Measurements from ENCODE around the gene ZNF644.
"Not testable (repeated sequence)": the region's sequence is repeated elsewhere in the genome, so short reads cannot be mapped to it uniquely, and the experiment has no call there.

Gene ZNF644

DNA sequence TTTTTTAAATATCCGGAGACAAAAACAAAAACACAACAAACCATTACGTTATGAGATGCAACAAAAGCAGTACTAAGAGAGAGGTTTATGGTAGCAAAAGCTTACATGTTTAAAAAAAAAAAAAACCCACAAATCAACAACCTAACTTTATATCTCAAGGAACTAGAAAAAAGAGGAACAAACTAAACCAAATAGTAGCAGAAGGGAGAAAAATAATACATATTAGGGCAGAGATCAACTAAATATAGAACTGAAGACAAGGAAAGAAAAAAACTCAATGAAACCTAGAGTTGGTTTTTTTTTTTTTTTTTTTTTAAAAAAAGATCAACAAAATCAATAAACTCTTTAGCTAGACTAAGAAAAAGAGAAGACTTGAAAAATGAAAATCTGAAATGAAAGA is 34.9 kb downstream of the ZNF644 start:
- no peak for DNase-seq (ENCODE audit: low spot score)

DNA sequence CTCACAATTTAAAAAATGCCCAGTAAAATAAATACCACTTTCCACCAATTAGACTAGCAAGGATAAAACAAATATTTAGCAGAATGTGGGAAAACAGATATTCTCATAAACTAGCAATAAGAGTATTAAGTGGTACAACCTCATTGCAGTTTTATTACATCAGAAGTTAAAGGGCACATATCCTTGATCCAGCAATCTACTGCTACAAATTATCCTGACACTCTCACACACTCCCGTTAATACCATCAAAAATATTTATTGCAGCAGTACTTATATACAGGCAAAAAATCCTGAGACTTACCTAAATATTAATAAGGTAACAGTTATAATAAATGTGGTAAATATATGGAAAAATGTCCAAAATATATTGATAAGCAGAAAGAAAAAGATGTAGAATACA is 44.3 kb downstream of the ZNF644 start:
- DNase-seq (ENCODE audit: low spot score): no peak

DNA sequence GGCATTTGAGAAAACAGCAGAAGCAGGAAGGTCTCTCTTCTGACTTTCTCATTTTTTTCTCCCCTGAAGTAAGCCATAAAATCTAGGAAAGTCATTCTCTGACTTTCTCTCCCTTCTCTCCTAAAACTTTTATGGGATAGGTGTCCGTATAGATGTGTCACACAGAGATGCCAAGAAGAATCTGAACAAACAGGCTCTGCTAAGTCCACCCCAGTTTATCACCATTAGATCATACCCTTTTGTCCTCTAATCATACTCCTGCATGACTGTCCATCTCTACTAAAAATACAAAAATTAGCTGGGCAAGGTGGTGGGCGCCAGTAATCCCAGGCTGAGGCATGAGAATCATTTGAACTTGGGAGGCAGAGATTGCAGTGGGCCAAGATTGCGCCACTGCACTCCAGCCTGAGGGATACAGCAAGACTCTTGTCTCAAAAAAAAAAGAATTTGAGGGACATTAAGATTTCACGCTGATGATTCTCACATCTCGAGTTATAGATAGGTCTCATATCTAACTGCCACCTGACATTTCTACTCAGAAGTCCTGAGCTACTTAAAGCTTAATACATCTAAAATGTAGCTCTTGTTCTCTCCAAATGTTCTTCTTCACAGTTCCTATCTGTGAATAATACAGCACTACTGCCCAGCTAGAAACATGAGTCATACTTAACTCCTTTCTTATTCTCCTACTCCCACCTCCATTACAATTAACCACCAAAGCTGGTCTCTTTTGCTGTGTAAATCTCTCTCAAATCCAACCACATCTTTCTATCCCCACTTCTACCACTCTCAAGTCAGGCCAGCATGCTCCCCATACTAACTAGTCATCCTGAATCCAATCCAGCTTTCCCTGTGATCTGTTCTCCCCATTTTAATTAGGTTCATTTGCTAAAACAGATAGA is 47.7 kb downstream of the ZNF644 start:
- no peak for DNase-seq (ENCODE audit: low spot score)

DNA sequence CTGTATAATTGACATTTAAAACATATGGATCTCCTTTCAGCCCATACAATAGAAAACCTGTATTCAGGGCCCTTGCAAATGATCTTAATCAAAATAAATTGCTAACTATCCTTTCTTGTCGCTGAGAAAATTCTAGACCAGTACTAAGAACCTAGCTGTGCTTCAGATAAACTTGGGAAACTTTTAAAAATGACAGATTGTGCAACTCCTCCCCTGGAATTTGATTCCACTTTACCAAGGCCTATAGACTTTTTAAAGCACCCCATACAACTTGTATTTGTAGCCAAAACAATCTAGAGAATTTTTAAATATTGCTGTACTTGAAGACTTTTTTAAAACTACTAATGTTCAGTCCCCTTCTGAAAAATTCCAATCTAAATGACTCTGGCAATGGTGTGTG is 51.6 kb downstream of the ZNF644 start:
- no peak for DNase-seq (ENCODE audit: low spot score)

DNA sequence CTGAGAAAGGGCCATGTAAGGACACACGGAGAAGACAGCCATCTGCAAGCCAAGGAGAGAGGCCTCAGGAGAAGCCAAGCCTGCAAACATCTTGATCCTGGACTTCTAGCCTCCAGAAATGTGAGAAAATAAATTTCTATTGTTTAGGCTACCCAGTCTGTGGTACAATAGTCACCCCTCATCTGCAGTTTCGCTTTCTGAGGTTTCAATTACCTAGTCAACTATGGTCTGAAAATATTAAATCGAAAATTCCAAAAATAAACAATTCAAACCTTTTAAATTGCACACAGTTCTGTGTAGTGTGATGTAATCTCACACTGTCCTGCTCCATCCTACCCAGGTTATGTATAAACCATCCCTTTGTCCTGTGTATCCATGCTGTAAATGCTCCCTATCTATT is 52.6 kb downstream of the ZNF644 start:
- DNase-seq (ENCODE audit: low spot score): no peak

DNA sequence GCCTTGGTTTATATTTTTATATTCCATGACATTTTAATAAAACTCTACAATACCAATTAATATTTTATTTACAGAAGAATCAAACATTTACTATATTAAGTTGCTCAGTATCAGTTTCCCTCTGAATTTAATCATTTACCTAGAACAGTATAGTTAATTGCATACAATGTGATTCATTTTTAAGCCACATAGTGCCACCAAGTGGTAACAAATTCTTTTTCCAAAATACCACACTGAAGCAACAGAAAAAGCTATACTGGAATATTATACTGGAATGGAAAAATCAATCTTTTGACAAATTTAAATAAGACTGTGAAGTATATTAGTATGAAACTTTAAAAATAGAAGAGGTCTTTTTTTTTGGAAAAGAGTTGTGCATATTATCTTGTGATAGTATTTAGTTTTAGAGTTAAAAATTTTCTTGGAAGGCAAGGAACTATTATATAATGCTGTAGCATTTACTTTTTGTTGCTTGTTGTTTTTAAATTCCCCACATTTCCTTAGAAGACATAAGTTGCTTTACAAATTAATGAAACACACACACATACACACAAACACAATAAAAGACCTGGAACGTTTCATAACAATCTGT is 57.3 kb downstream of the ZNF644 start:
- DNase-seq (ENCODE audit: low spot score): no peak

DNA sequence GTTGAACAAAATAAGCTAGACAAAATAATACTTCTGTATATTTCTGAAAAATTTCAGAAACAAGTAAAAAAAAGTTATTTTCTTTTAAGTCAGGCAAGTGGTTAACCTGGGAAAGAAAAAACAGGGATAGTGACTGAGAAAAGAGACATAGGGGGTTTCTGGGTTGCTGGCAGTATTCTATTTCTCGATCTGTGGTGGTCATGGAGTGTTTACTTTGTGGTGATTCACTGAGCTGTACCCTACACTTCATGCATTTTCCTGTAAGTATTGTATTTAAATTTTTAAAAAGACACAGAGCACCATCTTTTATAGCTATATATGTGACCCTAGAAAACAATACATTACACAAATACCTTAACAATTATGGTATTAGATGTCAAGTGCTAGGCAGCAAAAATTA is 58.2 kb downstream of the ZNF644 start:
- DNase-seq (ENCODE audit: low spot score): no peak

DNA sequence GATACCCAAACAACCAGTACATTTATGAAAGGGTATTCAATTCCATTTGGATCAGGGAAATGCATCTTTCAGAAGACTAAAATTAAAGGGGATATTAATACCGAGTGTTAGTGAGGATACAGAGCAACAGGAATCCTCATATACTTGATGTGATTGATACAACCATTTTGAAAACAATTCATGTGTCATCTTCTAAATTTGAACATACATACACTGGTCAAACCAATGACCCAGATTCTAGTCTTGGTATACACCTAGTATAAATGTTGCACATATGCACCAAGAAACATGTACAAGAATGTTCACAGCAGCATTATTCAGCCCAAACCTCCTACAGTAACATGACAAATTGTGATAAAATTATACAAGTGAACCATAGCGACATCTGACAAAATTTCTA is 58.6 kb downstream of the ZNF644 start:
- no peak for DNase-seq (ENCODE audit: low spot score)

DNA sequence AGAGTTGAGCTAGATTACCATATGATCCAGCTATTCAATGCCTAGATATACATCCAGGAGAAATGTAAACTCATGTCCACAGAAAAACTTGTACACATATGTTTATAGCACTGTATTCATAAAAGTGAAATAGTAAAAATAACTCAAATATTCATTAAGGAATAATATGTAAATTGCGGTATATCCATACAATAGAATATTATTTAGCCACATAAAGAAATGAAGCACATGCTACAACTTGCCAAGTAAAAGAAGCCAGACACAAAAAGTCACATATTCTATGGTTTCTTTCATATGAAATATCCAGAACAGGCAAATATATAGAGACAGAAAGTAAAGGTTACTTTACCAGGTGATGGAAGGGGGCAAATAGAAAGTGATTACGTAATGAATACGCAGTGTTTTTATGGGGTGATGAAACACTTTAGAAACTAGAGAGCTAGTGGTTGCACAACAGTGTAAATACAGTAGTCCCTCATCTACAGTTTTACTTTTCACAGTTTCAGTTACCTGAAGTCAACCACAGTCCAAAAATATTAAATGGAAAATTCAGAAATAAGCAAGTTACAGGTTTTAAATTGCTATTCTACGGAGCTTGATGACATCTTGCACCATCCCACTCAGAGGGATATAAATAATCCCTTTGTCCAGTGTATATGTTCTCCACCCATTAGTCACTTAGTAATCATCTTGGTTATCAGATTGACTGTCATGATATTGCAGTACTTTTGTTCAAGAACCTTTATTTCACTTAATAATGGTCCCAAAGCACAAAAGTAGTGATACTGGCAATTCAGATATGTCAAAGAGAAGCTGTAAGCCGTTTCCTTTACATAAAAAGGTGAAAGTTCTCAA is 62.3 kb downstream of the ZNF644 start:
- DNase-seq (ENCODE audit: low spot score): peak; percentile 8

DNA sequence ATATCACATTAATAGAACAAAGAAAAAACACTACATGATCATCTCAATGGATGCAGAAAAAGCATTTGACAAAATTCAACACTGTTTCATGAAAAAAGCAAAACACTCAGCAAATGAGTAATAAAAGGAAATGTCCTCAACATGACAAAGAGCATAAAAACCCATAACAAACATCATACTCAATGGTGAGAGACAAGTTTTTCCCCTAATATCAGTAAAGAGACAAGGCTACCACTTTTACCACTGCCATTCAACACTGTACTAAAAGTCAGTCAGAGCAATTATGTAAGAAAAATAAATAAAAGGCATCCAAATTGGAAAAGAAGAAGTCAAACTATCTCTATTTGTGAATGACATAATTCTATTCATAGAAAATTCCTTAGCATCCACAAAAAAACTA is 64.3 kb downstream of the ZNF644 start:
- DNase-seq (ENCODE audit: low spot score): no peak

DNA sequence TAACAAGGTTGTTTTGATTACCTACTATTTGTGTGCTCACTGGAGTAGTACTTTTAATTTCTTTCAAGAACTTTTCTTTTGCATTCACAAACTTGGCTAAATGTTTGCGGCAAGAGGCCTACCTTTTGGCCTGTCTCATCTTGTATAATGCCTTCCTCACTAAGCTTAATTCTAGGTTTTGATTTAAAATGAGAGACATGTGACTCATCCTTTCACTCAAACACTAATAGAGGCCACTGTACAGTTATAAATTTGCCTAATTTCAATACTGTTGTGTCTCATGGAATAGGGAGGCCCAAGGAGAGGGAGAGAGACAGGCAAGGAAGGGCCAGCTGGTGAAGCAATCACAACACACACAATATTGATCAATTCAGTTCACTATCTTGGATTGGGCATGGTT is 66.1 kb downstream of the ZNF644 start:
- DNase-seq (ENCODE audit: low spot score): no peak

DNA sequence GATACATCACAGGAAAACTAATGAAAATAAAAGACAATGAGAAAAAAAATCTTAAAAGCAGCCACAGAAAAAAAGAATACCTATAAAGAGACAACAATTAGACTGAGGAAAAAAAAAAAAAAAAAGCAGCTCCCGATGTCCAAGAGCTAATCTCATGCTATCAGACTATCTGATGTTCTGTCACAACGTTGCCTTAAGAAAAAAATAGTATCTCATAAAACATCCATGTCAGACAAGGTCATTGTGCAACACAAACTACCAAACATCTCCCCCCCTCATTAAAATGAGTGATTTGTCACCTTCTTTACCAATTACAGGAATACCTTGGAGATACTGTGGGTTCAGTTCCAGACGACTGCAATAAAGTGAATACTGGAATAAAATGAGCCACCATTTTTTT is 68.9 kb downstream of the ZNF644 start:
- no peak for DNase-seq (ENCODE audit: low spot score)

DNA sequence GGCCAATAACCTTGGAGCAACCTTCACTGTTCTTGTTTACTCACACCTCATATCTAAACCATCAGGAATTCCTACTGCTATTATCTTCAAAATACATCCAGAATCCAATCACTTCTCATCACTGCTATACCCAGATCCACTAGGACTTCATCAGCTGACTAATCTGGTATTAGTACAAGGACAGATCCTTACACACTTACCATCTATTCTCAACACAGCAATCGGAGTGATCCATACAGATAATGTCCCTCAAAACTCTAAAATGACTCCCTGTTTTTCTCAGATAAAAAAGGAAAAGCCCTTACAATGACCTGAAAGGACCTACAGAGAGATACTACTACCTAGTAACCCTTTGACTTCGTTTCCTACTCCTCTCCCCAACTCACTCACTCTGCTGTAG is 70.8 kb downstream of the ZNF644 start:
- no peak for DNase-seq (ENCODE audit: low spot score)

DNA sequence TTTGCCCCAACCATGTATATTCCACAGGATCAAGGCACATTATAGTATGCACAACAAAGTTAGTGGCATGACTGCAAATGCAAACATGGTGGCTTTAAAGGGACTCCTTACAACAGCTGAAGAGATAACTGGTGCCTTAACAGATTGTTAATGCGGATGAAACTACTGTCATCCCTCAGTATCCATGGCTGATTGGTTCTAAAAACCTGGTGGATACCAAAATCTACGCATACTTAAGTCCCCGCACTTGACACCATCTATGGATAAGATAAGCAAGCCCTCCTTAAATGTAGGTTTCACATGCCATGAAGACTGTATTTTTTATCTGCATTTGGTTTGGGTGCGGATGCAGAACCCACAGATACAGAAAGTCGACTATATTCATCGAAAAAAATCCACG is 73.5 kb downstream of the ZNF644 start:
- no peak for DNase-seq (ENCODE audit: low spot score)

DNA sequence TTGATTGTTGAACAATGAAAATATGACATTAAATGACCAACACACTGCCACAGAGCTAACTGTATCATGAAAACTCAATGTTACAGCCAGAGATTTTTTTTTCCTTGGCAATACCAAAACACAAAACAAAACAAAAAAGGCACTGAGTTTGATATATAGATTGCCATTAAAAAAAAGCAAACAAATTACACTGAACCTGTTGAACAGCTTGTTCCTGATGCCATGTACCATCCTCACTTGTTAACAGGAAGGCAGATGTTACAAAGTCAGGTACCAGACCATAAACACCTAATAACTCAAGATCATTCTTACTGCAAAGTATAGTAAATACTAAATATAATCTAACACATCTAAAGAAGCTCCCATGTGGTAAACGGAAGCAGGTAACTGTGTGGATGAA is 75.2 kb downstream of the ZNF644 start:
- DNase-seq (ENCODE audit: low spot score): no peak

DNA sequence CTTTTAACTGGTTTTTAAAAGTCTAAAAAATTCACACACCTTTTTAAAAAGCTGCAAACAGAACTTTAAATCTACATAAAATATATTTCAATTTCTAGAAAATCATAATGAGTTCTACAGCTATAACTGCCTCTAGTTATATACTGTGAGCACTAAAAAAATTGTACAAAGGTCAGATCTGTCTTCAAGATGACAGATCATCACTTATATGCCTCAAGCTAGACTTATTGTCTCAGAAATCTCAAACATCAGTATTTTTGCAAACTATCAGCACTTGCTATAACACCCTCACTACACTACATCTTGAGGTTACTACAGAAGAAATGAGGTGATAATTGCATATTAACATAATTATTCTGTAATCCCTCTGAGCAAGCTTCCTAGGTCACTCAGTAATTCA is 76.5 kb downstream of the ZNF644 start:
- DNase-seq (ENCODE audit: low spot score): no peak

DNA sequence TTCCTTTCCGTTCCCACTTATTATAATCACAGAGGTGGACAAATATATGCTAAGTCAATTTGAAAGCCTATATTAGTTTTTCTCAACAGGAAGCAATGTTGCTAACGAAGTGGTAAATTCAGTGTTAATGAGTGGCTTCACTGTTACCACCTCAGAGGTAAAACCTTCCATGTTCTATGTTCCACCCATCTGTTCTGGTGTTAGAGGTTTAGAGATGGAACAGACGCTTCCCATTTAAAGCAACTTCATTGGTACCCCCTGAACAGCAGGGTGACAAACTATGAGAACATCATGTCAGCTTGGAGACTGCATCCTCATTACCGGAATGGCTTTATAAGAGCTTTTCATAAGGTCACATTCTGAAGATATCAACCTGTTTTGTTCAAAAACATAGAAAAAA is 77.9 kb downstream of the ZNF644 start:
- DNase-seq (ENCODE audit: low spot score): no peak

DNA sequence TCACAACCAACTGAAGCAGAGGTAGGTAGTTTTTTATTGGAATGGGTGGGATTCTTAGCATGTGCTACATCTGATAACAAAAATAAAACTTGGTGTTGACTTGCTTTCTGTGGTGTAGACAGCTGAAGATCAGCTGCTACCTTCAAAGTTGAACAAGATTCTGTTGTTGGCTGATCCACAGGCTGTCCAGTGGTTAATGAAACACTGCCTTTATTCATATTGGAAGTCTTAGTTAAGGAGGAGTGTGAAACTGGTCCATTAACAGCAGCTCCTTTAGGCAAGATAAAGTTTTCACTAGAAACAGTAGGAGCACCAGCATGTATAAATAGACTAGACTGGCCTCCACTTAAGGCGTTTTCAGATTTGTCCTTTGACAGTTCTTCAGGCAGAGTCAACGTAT is 81.1 kb downstream of the ZNF644 start:
- DNase-seq (ENCODE audit: low spot score): no peak

DNA sequence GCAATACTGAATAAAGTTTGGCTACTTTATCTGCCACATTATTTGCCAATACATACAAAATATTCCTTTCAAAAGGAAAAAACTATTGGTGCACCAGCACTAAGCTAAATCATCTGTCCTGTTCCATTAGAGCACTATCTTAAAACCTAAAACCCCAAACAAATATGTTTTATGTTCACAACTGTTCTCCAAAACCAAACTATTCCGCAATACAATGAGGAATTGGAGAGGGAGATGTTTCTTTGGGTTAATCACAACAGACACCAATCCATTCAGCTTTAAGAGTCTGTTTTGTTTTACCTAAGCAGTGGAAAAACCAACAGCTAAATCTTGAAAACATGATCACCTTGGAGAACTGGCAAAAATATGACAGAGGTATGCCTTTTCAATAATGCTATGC is 85.1 kb downstream of the ZNF644 start:
- DNase-seq (ENCODE audit: low spot score): no peak

DNA sequence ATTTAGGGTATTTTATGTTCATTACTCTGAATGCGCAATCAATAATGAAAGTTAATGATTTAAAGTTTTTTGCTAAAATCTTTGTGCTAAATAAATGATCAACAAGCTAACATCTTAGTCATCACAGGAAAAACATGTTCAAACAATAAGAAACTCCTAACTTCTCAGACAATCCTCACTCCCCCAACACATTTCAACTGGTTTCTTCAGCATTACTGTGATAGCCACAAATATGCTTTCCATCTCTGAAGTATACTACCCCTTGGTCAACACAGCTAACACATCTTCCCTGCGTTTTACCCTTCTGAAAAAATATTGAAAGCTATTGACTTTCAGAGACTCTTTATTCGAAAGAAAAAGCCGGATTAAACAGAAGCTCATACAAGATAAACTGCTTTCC is 85.8 kb downstream of the ZNF644 start:
- no peak for DNase-seq (ENCODE audit: low spot score)

DNA sequence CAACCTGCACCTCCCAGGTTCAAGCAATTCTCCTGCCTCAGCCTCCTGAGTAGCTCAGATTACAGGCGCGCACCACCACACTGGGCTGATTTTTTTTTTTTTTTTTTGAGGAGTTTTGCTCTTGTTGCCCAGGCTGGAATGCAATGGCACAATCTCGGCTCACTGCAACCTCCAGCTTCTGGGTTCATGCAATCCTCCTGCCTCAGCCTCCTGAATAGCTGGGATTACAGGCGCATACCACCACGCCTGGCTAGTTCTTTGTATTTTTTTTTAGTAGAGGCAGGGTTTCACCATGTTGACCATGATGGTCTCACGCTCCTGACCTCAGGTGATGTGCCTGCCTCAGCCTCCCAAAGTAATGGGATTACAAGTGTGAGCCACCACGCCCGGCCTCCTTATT is 93.6 kb downstream of the ZNF644 start:
- not testable (repeated sequence) for DNase-seq (ENCODE audit: low spot score)

DNA sequence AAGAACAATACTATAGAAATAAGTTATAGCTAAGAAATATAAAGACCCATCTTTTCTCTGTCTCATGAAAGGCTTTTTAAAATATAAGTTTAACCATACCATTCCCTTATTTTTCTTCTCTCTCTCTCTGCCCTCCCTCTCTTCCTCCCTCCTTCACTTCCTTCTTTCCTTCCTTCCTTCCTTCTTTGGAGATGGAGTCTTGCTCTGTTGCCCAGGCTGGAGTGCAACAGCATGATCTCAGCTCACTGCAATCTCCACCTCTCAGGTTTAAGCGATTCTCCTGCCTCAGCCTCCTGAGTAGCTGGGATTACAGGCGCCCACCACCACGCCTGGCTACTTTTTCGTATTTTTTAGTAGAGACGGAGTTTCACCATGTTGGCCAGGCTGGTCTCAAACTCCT is 94.2 kb downstream of the ZNF644 start:
- DNase-seq (ENCODE audit: low spot score): not testable (repeated sequence)

DNA sequence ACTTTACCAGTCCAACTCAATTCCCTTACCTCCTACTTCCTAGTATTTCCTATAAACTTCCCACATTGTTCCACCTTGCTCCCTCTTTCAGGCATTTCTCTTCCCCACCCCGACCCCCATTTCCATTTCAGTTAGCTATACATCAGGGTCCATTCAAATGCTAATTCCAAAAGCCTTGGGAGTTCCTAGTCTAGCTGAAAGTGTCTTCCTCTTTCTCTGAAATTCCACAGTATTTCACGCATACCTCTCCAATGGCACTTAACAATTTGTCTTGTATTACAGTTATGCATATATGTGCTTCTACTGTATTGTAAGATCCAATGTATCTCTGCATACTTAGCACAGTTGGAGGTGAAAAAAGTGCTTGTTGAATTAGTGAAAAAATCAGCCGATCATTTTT is 94.9 kb downstream of the ZNF644 start:
- no peak for DNase-seq (ENCODE audit: low spot score)

Measured in HuH-7.5 (cell line).